ENCODE data around the gene NPR2.

The NPR2 gene

GRCh38 chr9:35831040-35831439 is 39.6 kb downstream of the NPR2 start:
- H3K27me3 ChIP-seq (ENCODE audit: insufficient read depth, low read depth) = no peaks in the 10 kb centered on the region
- TF ChIP-seq CTCF (conservative IDR thresholded peaks at IDR 0.05; ENCODE audit: low read depth, low read length) = no peak
- H3K4me2 ChIP-seq = no peak overlapping the region
- H3K4me3 ChIP-seq (IDR thresholded peaks at IDR 0.05; ENCODE audit: insufficient read depth, low read depth, low read length) = no peak overlapping the region
- H3K79me2 ChIP-seq (ENCODE audit: insufficient read depth, low read depth) = no peaks in the 10 kb centered on the region
- H3K36me3 ChIP-seq (ENCODE audit: insufficient read depth) = no peaks in the 10 kb centered on the region
- no peaks in the 10 kb centered on the region for H4K20me1 ChIP-seq (ENCODE audit: insufficient read depth)
- no peak overlapping the region for H3K9ac ChIP-seq
- H3K27ac ChIP-seq = no peak overlapping the region
- no peak overlapping the region for H2AFZ ChIP-seq (ENCODE audit: low read depth)
- peaks cover 48% of the 10 kb centered on the region for H3K4me1 ChIP-seq (ENCODE audit: low read depth, poor library complexity, severe bottlenecking)

GRCh38 chr9:35832814-35833213 is 41.4 kb downstream of the NPR2 start:
- no peaks in the 10 kb centered on the region for H3K79me2 ChIP-seq (ENCODE audit: insufficient read depth, low read depth)
- H3K9ac ChIP-seq = no peak overlapping the region
- H4K20me1 ChIP-seq (ENCODE audit: insufficient read depth) = no peaks in the 10 kb centered on the region
- H3K27me3 ChIP-seq (ENCODE audit: insufficient read depth, low read depth) = no peaks in the 10 kb centered on the region
- no peak overlapping the region for H3K4me2 ChIP-seq
- no peak overlapping the region for H3K27ac ChIP-seq
- H3K4me3 ChIP-seq (IDR thresholded peaks at IDR 0.05; ENCODE audit: insufficient read depth, low read depth, low read length) = no peak overlapping the region
- peaks cover 44% of the 10 kb centered on the region for H3K4me1 ChIP-seq (ENCODE audit: low read depth, poor library complexity, severe bottlenecking)
- H3K36me3 ChIP-seq (ENCODE audit: insufficient read depth) = no peaks in the 10 kb centered on the region
- no peak for TF ChIP-seq CTCF (conservative IDR thresholded peaks at IDR 0.05; ENCODE audit: low read depth, low read length)
- no peak overlapping the region for H2AFZ ChIP-seq (ENCODE audit: low read depth)

- H3K4me3 ChIP-seq (IDR thresholded peaks at IDR 0.05; ENCODE audit: insufficient read depth, low read depth, low read length) = no peak overlapping the region
- H3K4me2 ChIP-seq = peak overlapping the region; percentile 98
Observed at GRCh38 chr9:35834260-35835215, 43.1 kb downstream of the NPR2 start.

GRCh38 chr9:35835216-35835632 is 43.8 kb downstream of the NPR2 start:
- Histone ChIP-seq H3K4me2 (peak overlapping the region; percentile 98; the same call in 1 of the 2 replicates), H3K4me3 (IDR thresholded peaks at IDR 0.05; ENCODE audit: insufficient read depth, low read depth, low read length) (no peak overlapping the region), H2AFZ (ENCODE audit: low read depth) (no peak overlapping the region), H3K36me3 (ENCODE audit: insufficient read depth) (no peaks in the 10 kb centered on the region), H3K4me1 (ENCODE audit: low read depth, poor library complexity, severe bottlenecking) (peaks cover 34% of the 10 kb centered on the region), H3K27ac (no peak overlapping the region), H3K9ac (no peak overlapping the region), H4K20me1 (ENCODE audit: insufficient read depth) (no peaks in the 10 kb centered on the region), H3K27me3 (ENCODE audit: insufficient read depth, low read depth) (no peaks in the 10 kb centered on the region), H3K79me2 (ENCODE audit: insufficient read depth, low read depth) (no peaks in the 10 kb centered on the region)
- peak; percentile 26; the same call in 1 of the 2 replicates for TF ChIP-seq CTCF (conservative IDR thresholded peaks at IDR 0.05; ENCODE audit: low read depth, low read length)

More at GRCh38 chr9:35834260-35835215, 43.1 kb downstream of the NPR2 start:
- TF ChIP-seq CTCF (conservative IDR thresholded peaks at IDR 0.05; ENCODE audit: low read depth, low read length) = no peak
- H3K36me3 ChIP-seq (ENCODE audit: insufficient read depth) = no peaks in the 10 kb centered on the region
- peak overlapping the region; percentile 75 for H2AFZ ChIP-seq (ENCODE audit: low read depth)
- H3K9ac ChIP-seq = peak overlapping the region; percentile 23; the same call in 1 of the 2 replicates
- no peaks in the 10 kb centered on the region for H3K27me3 ChIP-seq (ENCODE audit: insufficient read depth, low read depth)
- H3K4me1 ChIP-seq (ENCODE audit: low read depth, poor library complexity, severe bottlenecking) = peaks cover 40% of the 10 kb centered on the region
- peak overlapping the region; percentile 63 for H3K27ac ChIP-seq
- no peaks in the 10 kb centered on the region for H4K20me1 ChIP-seq (ENCODE audit: insufficient read depth)
- H3K79me2 ChIP-seq (ENCODE audit: insufficient read depth, low read depth) = no peaks in the 10 kb centered on the region
